ENCODE results near the gene RANBP17. TPM values are rescaled to one million over a fixed set of nuclear protein-coding genes. Genes with fewer than 3 reads are reported as not detected.

Gene RANBP17
- total RNA-seq, 6 donors from 2014 or later, result 12.6 to 81.4 (median 23.9) TPM

- 92 to 93% methylated on average over 3 of the region's 3 CpGs for WGBS, 2 donors
- DNase-seq, result no peak
- ATAC-seq (ENCODE audit: low FRiP score in 2 of 2), result no peak
- Histone ChIP-seq H3K9me3 (no peaks in the 10 kb centered on the region), H3K4me3 (no peak overlapping the region), H3K27ac (no peak overlapping the region), H3K4me1 (no peaks in the 10 kb centered on the region), H3K36me3 (no peaks in the 10 kb centered on the region), H3K27me3 (no peaks in the 10 kb centered on the region)
- TF ChIP-seq CTCF (IDR thresholded peaks at IDR 0.05) (no peak), EP300 (IDR thresholded peaks at IDR 0.05) (no peak), POLR2A (IDR thresholded peaks at IDR 0.05) (no peak), POLR2AphosphoS5 (IDR thresholded peaks at IDR 0.05) (no peak)
These were observed 20.5 kb downstream of the RANBP17 start for GRCh38 chr5:170882345-170882744.

GRCh38 chr5:170885256-170885655, 23.4 kb downstream of the RANBP17 start:
- Histone ChIP-seq H3K36me3 (no peaks in the 10 kb centered on the region), H3K27ac (no peak overlapping the region), H3K27me3 (no peaks in the 10 kb centered on the region), H3K9me3 (no peaks in the 10 kb centered on the region), H3K4me3 (no peak overlapping the region), H3K4me1 (no peaks in the 10 kb centered on the region)
- TF ChIP-seq POLR2A (IDR thresholded peaks at IDR 0.05) (no peak), POLR2AphosphoS5 (IDR thresholded peaks at IDR 0.05) (no peak), CTCF (IDR thresholded peaks at IDR 0.05) (no peak), EP300 (IDR thresholded peaks at IDR 0.05) (no peak)
- ATAC-seq (ENCODE audit: low FRiP score in 2 of 2) (no peak), DNase-seq (no peak)

- DNase-seq (no peak), ATAC-seq (ENCODE audit: low FRiP score in 2 of 2) (no peak)
- WGBS, 2 donors, result 78 to 88% methylated on average over 2 of the region's 2 CpGs
- Histone ChIP-seq H3K27ac (no peak overlapping the region), H3K4me3 (no peak overlapping the region), H3K9me3 (no peaks in the 10 kb centered on the region), H3K36me3 (no peaks in the 10 kb centered on the region), H3K4me1 (no peaks in the 10 kb centered on the region), H3K27me3 (no peaks in the 10 kb centered on the region)
- TF ChIP-seq CTCF (IDR thresholded peaks at IDR 0.05) (no peak), EP300 (IDR thresholded peaks at IDR 0.05) (no peak)
These were observed 24.0 kb downstream of the RANBP17 start for GRCh38 chr5:170885809-170886208.

GRCh38 chr5:170886210-170886894, 24.5 kb downstream of the RANBP17 start:
- DNase-seq, result no peak
- Histone ChIP-seq H3K36me3 (no peaks in the 10 kb centered on the region), H3K4me1 (no peaks in the 10 kb centered on the region), H3K4me3 (no peak overlapping the region), H3K27me3 (no peaks in the 10 kb centered on the region), H3K9me3 (no peaks in the 10 kb centered on the region), H3K27ac (no peak overlapping the region)
- TF ChIP-seq EP300 (IDR thresholded peaks at IDR 0.05), result no peak
- TF ChIP-seq CTCF (IDR thresholded peaks at IDR 0.05), result no peak
- no peak for TF ChIP-seq POLR2AphosphoS5 (IDR thresholded peaks at IDR 0.05)
- no peak for TF ChIP-seq POLR2A (IDR thresholded peaks at IDR 0.05)
- no peak for ATAC-seq (ENCODE audit: low FRiP score in 2 of 2)
- WGBS, 2 donors, result 81 to 85% methylated on average over 3 of the region's 3 CpGs

- Histone ChIP-seq H3K27me3 (no peaks in the 10 kb centered on the region), H3K4me1 (no peaks in the 10 kb centered on the region), H3K36me3 (no peaks in the 10 kb centered on the region), H3K4me3 (no peak overlapping the region), H3K9me3 (no peaks in the 10 kb centered on the region), H3K27ac (no peak overlapping the region)
- 98 to 100% methylated on average over 2 of the region's 2 CpGs for WGBS, 2 donors
- ATAC-seq (ENCODE audit: low FRiP score in 2 of 2) (no peak), DNase-seq (no peak)
- no peak for TF ChIP-seq POLR2AphosphoS5 (IDR thresholded peaks at IDR 0.05)
These were observed 30.4 kb downstream of the RANBP17 start for GRCh38 chr5:170892196-170892595.
